Measurements from ENCODE around the gene KCNC4.
A peak's percentile ranks its signal among the peaks of the same experiment; 100 is the strongest.

The KCNC4 gene

GRCh38 chr1:110205591-110206155 is 4.4 kb upstream of the KCNC4 start:
- no peak overlapping the region for H4K8ac ChIP-seq (ENCODE audit: low read length)
- H3K4me3 ChIP-seq (ENCODE audit: insufficient read depth in 1 of 2, low read depth in 1 of 2, low read length in 2 of 2), result no peak overlapping the region
- H2BK15ac ChIP-seq (ENCODE audit: low read depth, poor library complexity, severe bottlenecking), result no peak overlapping the region
- no peak overlapping the region for H2AFZ ChIP-seq (ENCODE audit: low read depth, low read length)
- H3K36me3 ChIP-seq (ENCODE audit: control insufficient read depth in 1 of 2, insufficient read depth in 2 of 2, low read depth in 1 of 2, low read length in 2 of 2), result no peaks in the 10 kb centered on the region
- H3K27ac ChIP-seq (ENCODE audit: low read length, poor library complexity, severe bottlenecking), result no peak overlapping the region
- no peak overlapping the region for H3K4me2 ChIP-seq (ENCODE audit: low read length, poor library complexity, severe bottlenecking)
- no peak overlapping the region for H3K4ac ChIP-seq (ENCODE audit: low read depth in 1 of 2, low read length in 2 of 2)
- no peak for DNase-seq
- H3K18ac ChIP-seq (ENCODE audit: low read depth in 1 of 2, low read length in 2 of 2), result no peak overlapping the region
- peaks cover 18% of the 10 kb centered on the region for H3K4me1 ChIP-seq (ENCODE audit: control insufficient read depth, insufficient read depth, low read depth, low read length)
- H3K14ac ChIP-seq (ENCODE audit: low read length in 2 of 2), result no peak overlapping the region
- no peak overlapping the region for H3K9ac ChIP-seq (ENCODE audit: low read length)
- H3K79me1 ChIP-seq (replicated peaks; ENCODE audit: low read length, poor library complexity, severe bottlenecking), result no peaks in the 10 kb centered on the region
- no peaks in the 10 kb centered on the region for H3K9me3 ChIP-seq (ENCODE audit: control insufficient read depth, low read length)
- H4K91ac ChIP-seq (ENCODE audit: low read length), result no peak overlapping the region
- 83% methylated on average over 5 of the region's 6 CpGs for WGBS
- no peak overlapping the region for H2BK5ac ChIP-seq (ENCODE audit: low read depth, low read length, poor library complexity, severe bottlenecking)
- H2AK5ac ChIP-seq (ENCODE audit: low read length, severe bottlenecking), result no peak overlapping the region
- H2BK120ac ChIP-seq (ENCODE audit: low read depth, low read length), result no peak overlapping the region
- H2BK12ac ChIP-seq (ENCODE audit: low read length in 2 of 2), result no peak overlapping the region
- no peak overlapping the region for H3K23ac ChIP-seq (ENCODE audit: low read length in 2 of 2)
- H3K27me3 ChIP-seq (ENCODE audit: control insufficient read depth in 1 of 2, insufficient read depth in 1 of 2, low read length in 2 of 2), result peaks cover 0 to 40% of the 10 kb centered on the region in 2 experiments

DNA sequence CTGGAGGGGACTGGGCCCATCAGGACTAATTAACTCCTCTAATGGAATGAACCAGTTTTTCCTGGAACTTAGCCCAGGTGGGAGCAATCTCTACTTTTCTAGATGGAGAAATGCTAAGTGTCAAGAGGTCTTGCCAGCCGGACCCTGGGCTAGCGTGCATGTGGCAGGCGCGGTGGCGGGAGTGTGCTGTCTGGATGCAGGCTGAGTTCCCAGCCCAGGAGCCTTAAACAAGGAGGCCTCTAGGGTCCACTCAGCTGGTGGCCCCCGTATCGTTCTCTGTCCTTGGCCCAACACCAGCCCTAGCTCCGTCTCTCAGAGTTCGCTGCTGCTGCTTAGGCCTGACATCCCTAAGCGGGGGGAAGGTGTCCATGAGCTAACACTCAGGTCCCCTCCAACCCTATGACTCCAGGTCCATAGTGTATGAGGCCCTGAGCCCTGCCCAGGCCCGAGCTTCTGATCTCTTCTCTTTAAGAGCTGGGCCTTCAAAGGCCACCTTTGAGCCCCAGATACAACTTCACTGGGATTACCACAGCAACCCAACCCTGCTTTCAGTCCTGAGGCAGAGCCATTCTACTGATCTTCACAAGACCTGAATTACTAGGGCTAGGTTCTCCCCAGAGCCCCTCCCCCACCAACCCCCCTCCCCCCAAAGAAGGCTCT is 3.7 kb upstream of the KCNC4 start:
- H3K36me3 ChIP-seq (ENCODE audit: control insufficient read depth in 1 of 2, insufficient read depth in 2 of 2, low read depth in 1 of 2, low read length in 2 of 2), result peaks cover 0 to 2% of the 10 kb centered on the region in 2 experiments
- H3K4me3 ChIP-seq (ENCODE audit: insufficient read depth in 1 of 2, low read depth in 1 of 2, low read length in 2 of 2), result no peak overlapping the region
- H3K23ac ChIP-seq (ENCODE audit: low read length in 2 of 2), result no peak overlapping the region
- H3K27me3 ChIP-seq (ENCODE audit: control insufficient read depth in 1 of 2, insufficient read depth in 1 of 2, low read length in 2 of 2), result peaks cover 2 to 46% of the 10 kb centered on the region in 2 experiments
- no peak overlapping the region for H3K4me2 ChIP-seq (ENCODE audit: low read length, poor library complexity, severe bottlenecking)
- H3K4ac ChIP-seq (ENCODE audit: low read depth in 1 of 2, low read length in 2 of 2), result no peak overlapping the region
- no peak overlapping the region for H2BK15ac ChIP-seq (ENCODE audit: low read depth, poor library complexity, severe bottlenecking)
- no peaks in the 10 kb centered on the region for H3K9me3 ChIP-seq (ENCODE audit: control insufficient read depth, low read length)
- no peaks in the 10 kb centered on the region for H3K79me1 ChIP-seq (replicated peaks; ENCODE audit: low read length, poor library complexity, severe bottlenecking)
- H4K8ac ChIP-seq (ENCODE audit: low read length), result no peak overlapping the region
- H4K91ac ChIP-seq (ENCODE audit: low read length), result no peak overlapping the region
- no peak overlapping the region for H3K18ac ChIP-seq (ENCODE audit: low read depth in 1 of 2, low read length in 2 of 2)
- H3K9ac ChIP-seq (ENCODE audit: low read length), result no peak overlapping the region
- no peak overlapping the region for H2BK12ac ChIP-seq (ENCODE audit: low read length in 2 of 2)
- no peak overlapping the region for H2AFZ ChIP-seq (ENCODE audit: low read depth, low read length)
- peaks cover 19% of the 10 kb centered on the region for H3K4me1 ChIP-seq (ENCODE audit: control insufficient read depth, insufficient read depth, low read depth, low read length)
- WGBS, result 87% methylated on average over 11 of the region's 11 CpGs
- H2AK5ac ChIP-seq (ENCODE audit: low read length, severe bottlenecking), result no peak overlapping the region
- no peak for DNase-seq
- H3K27ac ChIP-seq (ENCODE audit: low read length, poor library complexity, severe bottlenecking), result no peak overlapping the region
- H3K14ac ChIP-seq (ENCODE audit: low read length in 2 of 2), result no peak overlapping the region
- H2BK120ac ChIP-seq (ENCODE audit: low read depth, low read length), result no peak overlapping the region
- H2BK5ac ChIP-seq (ENCODE audit: low read depth, low read length, poor library complexity, severe bottlenecking), result no peak overlapping the region

- Histone ChIP-seq H3K4me1 (ENCODE audit: control insufficient read depth, insufficient read depth, low read depth, low read length) (peaks cover 21% of the 10 kb centered on the region), H2BK12ac (ENCODE audit: low read length in 2 of 2) (no peak overlapping the region), H2AFZ (ENCODE audit: low read depth, low read length) (no peak overlapping the region), H3K36me3 (ENCODE audit: control insufficient read depth in 1 of 2, insufficient read depth in 2 of 2, low read depth in 1 of 2, low read length in 2 of 2) (peaks cover 0 to 2% of the 10 kb centered on the region in 2 experiments), H3K9ac (ENCODE audit: low read length) (no peak overlapping the region), H3K4me2 (ENCODE audit: low read length, poor library complexity, severe bottlenecking) (no peak overlapping the region), H2BK15ac (ENCODE audit: low read depth, poor library complexity, severe bottlenecking) (no peak overlapping the region), H3K14ac (ENCODE audit: low read length in 2 of 2) (no peak overlapping the region), H3K27ac (ENCODE audit: low read length, poor library complexity, severe bottlenecking) (no peak overlapping the region), H2BK120ac (ENCODE audit: low read depth, low read length) (no peak overlapping the region), H3K4me3 (ENCODE audit: insufficient read depth in 1 of 2, low read depth in 1 of 2, low read length in 2 of 2) (no peak overlapping the region), H3K27me3 (ENCODE audit: control insufficient read depth in 1 of 2, insufficient read depth in 1 of 2, low read length in 2 of 2) (peaks cover 3 to 60% of the 10 kb centered on the region in 2 experiments), H3K4ac (ENCODE audit: low read depth in 1 of 2, low read length in 2 of 2) (no peak overlapping the region), H3K18ac (ENCODE audit: low read depth in 1 of 2, low read length in 2 of 2) (no peak overlapping the region), H2AK5ac (ENCODE audit: low read length, severe bottlenecking) (no peak overlapping the region), H3K23ac (ENCODE audit: low read length in 2 of 2) (no peak overlapping the region), H3K9me3 (ENCODE audit: control insufficient read depth, low read length) (no peaks in the 10 kb centered on the region), H3K79me1 (replicated peaks; ENCODE audit: low read length, poor library complexity, severe bottlenecking) (no peaks in the 10 kb centered on the region), H4K91ac (ENCODE audit: low read length) (no peak overlapping the region), H4K8ac (ENCODE audit: low read length) (no peak overlapping the region), H2BK5ac (ENCODE audit: low read depth, low read length, poor library complexity, severe bottlenecking) (no peak overlapping the region)
- DNase-seq, result peak; percentile 52
- 25% methylated on average over 5 of the region's 5 CpGs for WGBS
Observed at GRCh38 chr1:110207831-110208230, 2.3 kb upstream of the KCNC4 start.

DNA sequence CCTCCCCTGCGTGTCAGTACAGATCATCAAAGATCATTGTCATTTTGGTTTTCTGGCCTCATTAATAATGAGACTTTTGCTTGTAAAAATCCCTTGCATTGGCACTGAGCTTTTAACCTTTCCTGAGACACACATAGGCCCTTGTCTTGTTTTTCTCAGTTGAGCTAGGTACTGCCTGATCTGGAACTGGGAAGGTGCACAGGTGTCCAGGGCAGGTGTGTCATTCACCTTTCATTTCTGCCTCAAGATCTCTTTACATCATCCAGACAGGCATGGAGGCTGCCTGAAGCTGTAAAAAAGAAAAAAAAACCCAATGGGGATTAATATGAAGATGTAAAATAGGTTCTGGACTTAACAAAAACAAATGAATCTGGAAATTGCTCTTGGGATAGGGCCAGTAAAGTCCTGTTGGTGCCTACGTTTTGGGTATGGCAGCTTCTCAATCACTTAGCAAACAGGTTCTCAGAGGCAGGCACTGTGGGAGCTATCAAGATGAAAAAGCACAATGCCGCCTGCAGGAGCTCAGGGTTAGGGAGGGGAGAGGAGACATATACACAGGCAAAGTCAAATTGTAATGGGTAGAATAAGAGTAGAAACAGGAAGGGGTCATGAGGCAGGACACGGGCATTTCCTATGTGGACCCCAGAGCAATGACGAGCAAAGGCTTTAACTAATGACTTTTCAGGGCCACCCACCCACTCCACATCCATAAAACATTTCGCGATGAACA is 1.0 kb upstream of the KCNC4 start:
- WGBS, result 45% methylated on average over 7 of the region's 7 CpGs
- H4K8ac ChIP-seq (ENCODE audit: low read length), result no peak overlapping the region

More for the DNA sequence above, 1.0 kb upstream of the KCNC4 start:
- no peak overlapping the region for H3K23ac ChIP-seq (ENCODE audit: low read length in 2 of 2)
- no peak for DNase-seq
- H3K4me2 ChIP-seq (ENCODE audit: low read length, poor library complexity, severe bottlenecking), result no peak overlapping the region
- H3K27ac ChIP-seq (ENCODE audit: low read length, poor library complexity, severe bottlenecking), result no peak overlapping the region
- H2BK15ac ChIP-seq (ENCODE audit: low read depth, poor library complexity, severe bottlenecking), result no peak overlapping the region
- no peak overlapping the region for H3K14ac ChIP-seq (ENCODE audit: low read length in 2 of 2)
- no peaks in the 10 kb centered on the region for H3K9me3 ChIP-seq (ENCODE audit: control insufficient read depth, low read length)
- no peak overlapping the region for H2BK12ac ChIP-seq (ENCODE audit: low read length in 2 of 2)
- H3K4ac ChIP-seq (ENCODE audit: low read depth in 1 of 2, low read length in 2 of 2), result no peak overlapping the region
- H2BK5ac ChIP-seq (ENCODE audit: low read depth, low read length, poor library complexity, severe bottlenecking), result no peak overlapping the region
- peaks cover 0 to 2% of the 10 kb centered on the region in 2 experiments for H3K36me3 ChIP-seq (ENCODE audit: control insufficient read depth in 1 of 2, insufficient read depth in 2 of 2, low read depth in 1 of 2, low read length in 2 of 2)
- no peak overlapping the region for H4K91ac ChIP-seq (ENCODE audit: low read length)
- no peak overlapping the region for H2BK120ac ChIP-seq (ENCODE audit: low read depth, low read length)
- H3K9ac ChIP-seq (ENCODE audit: low read length), result peak overlapping the region; percentile 83
- H3K27me3 ChIP-seq (ENCODE audit: control insufficient read depth in 1 of 2, insufficient read depth in 1 of 2, low read length in 2 of 2), result peaks cover 3 to 73% of the 10 kb centered on the region in 2 experiments
- H3K4me1 ChIP-seq (ENCODE audit: control insufficient read depth, insufficient read depth, low read depth, low read length), result peaks cover 21% of the 10 kb centered on the region
- H3K4me3 ChIP-seq (ENCODE audit: insufficient read depth in 1 of 2, low read depth in 1 of 2, low read length in 2 of 2), result peak overlapping the region; percentile 63 to 76
- no peak overlapping the region for H2AK5ac ChIP-seq (ENCODE audit: low read length, severe bottlenecking)
- no peak overlapping the region for H3K18ac ChIP-seq (ENCODE audit: low read depth in 1 of 2, low read length in 2 of 2)
- H3K79me1 ChIP-seq (replicated peaks; ENCODE audit: low read length, poor library complexity, severe bottlenecking), result no peaks in the 10 kb centered on the region
- H2AFZ ChIP-seq (ENCODE audit: low read depth, low read length), result no peak overlapping the region

Data from mesenchymal stem cell (in vitro differentiated cells and primary cell).